Progenitor cell of endocrine pancreas (in vitro differentiated cells): ENCODE measurements around the gene SPOCK2. TPM values are rescaled to one million over a fixed set of nuclear protein-coding genes. Genes with fewer than 3 reads are reported as not detected.

ENCODE experiments used
- DNase-seq: peaks from one replicate; pipeline ENCODE4 v3.0.0; 2021; ENCODE audit warnings: low spot score; ENCODE audit not compliant: unreplicated experiment
- H3K27ac Mint-ChIP-seq: 2 replicates; pipeline ENCODE4 v1.8.0; 2021; ENCODE audit warnings: mild to moderate bottlenecking, moderate library complexity, mixed read lengths
- H3K27me3 Mint-ChIP-seq: 2 replicates; pipeline ENCODE4 v1.8.0; 2021; ENCODE audit warnings: mixed read lengths
- H3K36me3 Mint-ChIP-seq: 2 replicates; pipeline ENCODE4 v1.8.0; 2022; ENCODE audit warnings: mixed read lengths; ENCODE audit not compliant: insufficient read depth
- H3K4me1 Mint-ChIP-seq: 2 replicates; pipeline ENCODE4 v1.8.0; 2021; ENCODE audit warnings: low read depth, mixed read lengths
- H3K4me3 Mint-ChIP-seq: 2 replicates; pipeline ENCODE4 v1.8.0; 2021; ENCODE audit warnings: low read depth, mild to moderate bottlenecking, moderate library complexity, mixed read lengths
- H3K9me3 Mint-ChIP-seq: 2 replicates; pipeline ENCODE4 v1.8.0; 2021; ENCODE audit warnings: low read depth, mixed read lengths
- CTCF ChIP-seq: fragments of 200-600 bp; sonication (generic); IDR thresholded peaks from one replicate; pipeline ENCODE4 v1.5.0; 2021; ENCODE audit warnings: antibody characterized with exemption, mild to moderate bottlenecking; ENCODE audit not compliant: unreplicated experiment
- total RNA-seq: library from RNA; stranded (reverse); gene quantifications from 2 replicates; pipeline ENCODE4 v1.2.1, GENCODE V29; 2021

Gene SPOCK2
- total RNA-seq, 1 donor from 2014 or later = 47.7 TPM

GRCh38 chr10:72063703-72064391 lies 24.5 kb downstream of the SPOCK2 start:
- no peaks in the 10 kb centered on the region for H3K27me3 Mint-ChIP-seq
- H3K36me3 Mint-ChIP-seq = peaks cover 2% of the 10 kb centered on the region
- no peak for TF ChIP-seq CTCF
- DNase-seq = no peak
- no peaks in the 10 kb centered on the region for H3K9me3 Mint-ChIP-seq
- H3K4me1 Mint-ChIP-seq = peaks cover 3% of the 10 kb centered on the region
- no peak overlapping the region for H3K27ac Mint-ChIP-seq
- H3K4me3 Mint-ChIP-seq = no peak overlapping the region

- no peaks in the 10 kb centered on the region for H3K9me3 Mint-ChIP-seq
- peaks cover 3% of the 10 kb centered on the region for H3K4me1 Mint-ChIP-seq
- no peak overlapping the region for H3K27ac Mint-ChIP-seq
- peaks cover 2% of the 10 kb centered on the region for H3K36me3 Mint-ChIP-seq
- DNase-seq = no peak
- H3K27me3 Mint-ChIP-seq = no peaks in the 10 kb centered on the region
- H3K4me3 Mint-ChIP-seq = no peak overlapping the region
- TF ChIP-seq CTCF = no peak
These were observed 25.3 kb downstream of the SPOCK2 start for GRCh38 chr10:72062832-72063702.

GRCh38 chr10:72062382-72062781 lies 26.0 kb downstream of the SPOCK2 start:
- H3K27me3 Mint-ChIP-seq = no peaks in the 10 kb centered on the region
- DNase-seq = no peak
- peaks cover 2% of the 10 kb centered on the region for H3K36me3 Mint-ChIP-seq
- H3K4me3 Mint-ChIP-seq = no peak overlapping the region
- peaks cover 7% of the 10 kb centered on the region for H3K4me1 Mint-ChIP-seq
- TF ChIP-seq CTCF = no peak
- no peaks in the 10 kb centered on the region for H3K9me3 Mint-ChIP-seq
- H3K27ac Mint-ChIP-seq = no peak overlapping the region

- peak overlapping the region; percentile 17 for H3K27ac Mint-ChIP-seq
- H3K4me1 Mint-ChIP-seq = peaks cover 9% of the 10 kb centered on the region
- no peak overlapping the region for H3K4me3 Mint-ChIP-seq
- H3K9me3 Mint-ChIP-seq = no peaks in the 10 kb centered on the region
- no peaks in the 10 kb centered on the region for H3K27me3 Mint-ChIP-seq
- no peak for DNase-seq
- peaks cover 2% of the 10 kb centered on the region for H3K36me3 Mint-ChIP-seq
- no peak for TF ChIP-seq CTCF
These were observed 26.4 kb downstream of the SPOCK2 start for GRCh38 chr10:72061930-72062329.

GRCh38 chr10:72061491-72061890 lies 26.9 kb downstream of the SPOCK2 start:
- Mint-ChIP-seq H3K4me3 (no peak overlapping the region), H3K4me1 (peaks cover 9% of the 10 kb centered on the region), H3K27me3 (no peaks in the 10 kb centered on the region), H3K27ac (no peak overlapping the region), H3K36me3 (peaks cover 2% of the 10 kb centered on the region), H3K9me3 (no peaks in the 10 kb centered on the region)
- peak; percentile 19 for TF ChIP-seq CTCF
- DNase-seq = no peak
